ENCODE results near the gene PTPN4. TPM values are rescaled to one million over a fixed set of nuclear protein-coding genes. Genes with fewer than 3 reads are reported as not detected.

The PTPN4 gene
- total and polyA plus RNA-seq, 8 donors: 4.4 to 18.7 (median 13.2) TPM

GRCh38 chr2:119772767-119773166 is 13.0 kb downstream of the PTPN4 start:
- Histone ChIP-seq H3K27me3 (no peaks in the 10 kb centered on the region), H3K4me1 (peaks cover 0 to 12% (median 8%) of the 10 kb centered on the region in 3 donors), H3K36me3 (no peaks in the 10 kb centered on the region), H3K4me3 (no peak overlapping the region), H3K9me3 (no peaks in the 10 kb centered on the region), H3K27ac (no peak overlapping the region)
- FAIRE-seq (no peak), DNase-seq (no peak), ATAC-seq (no peak)
- intact Hi-C loops (cut with DNase I): no loop called here
- WGBS, 2 donors: 97 to 100% methylated on average over 4 of the region's 4 CpGs
- TF ChIP-seq CTCF (IDR thresholded peaks at IDR 0.05): no peak

GRCh38 chr2:119774026-119774425 is 14.3 kb downstream of the PTPN4 start:
- Histone ChIP-seq H3K36me3 (no peaks in the 10 kb centered on the region), H3K27ac (no peak overlapping the region), H3K4me1 (peaks cover 0 to 8% (median 6%) of the 10 kb centered on the region in 3 donors), H3K9me3 (no peaks in the 10 kb centered on the region), H3K27me3 (no peaks in the 10 kb centered on the region), H3K4me3 (no peak overlapping the region)
- ATAC-seq (no peak), FAIRE-seq (no peak), DNase-seq (no peak)
- TF ChIP-seq CTCF (IDR thresholded peaks at IDR 0.05): no peak
- intact Hi-C loops (cut with DNase I): no loop called here

- Histone ChIP-seq H3K9me3 (no peaks in the 10 kb centered on the region), H3K4me1 (peaks cover 0 to 4% (median 0%) of the 10 kb centered on the region in 3 donors), H3K36me3 (no peaks in the 10 kb centered on the region), H3K4me3 (no peak overlapping the region), H3K27ac (no peak overlapping the region), H3K27me3 (no peaks in the 10 kb centered on the region)
- 86% methylated on average over 6 of the region's 6 CpGs for WGBS, 2 donors
- no peak for TF ChIP-seq CTCF (IDR thresholded peaks at IDR 0.05)
- no peak for FAIRE-seq
- no peak for DNase-seq
- intact Hi-C loops (cut with DNase I): no loop called here
- ATAC-seq: no peak
These were observed 15.4 kb downstream of the PTPN4 start for GRCh38 chr2:119775102-119775501.

GRCh38 chr2:119782308-119783027 is 22.7 kb downstream of the PTPN4 start:
- WGBS, 2 donors: 94 to 96% methylated on average over 9 of the region's 9 CpGs

More at GRCh38 chr2:119782308-119783027, 22.7 kb downstream of the PTPN4 start:
- Histone ChIP-seq H3K27me3 (no peaks in the 10 kb centered on the region), H3K4me1 (no peaks in the 10 kb centered on the region), H3K36me3 (no peaks in the 10 kb centered on the region), H3K9me3 (no peaks in the 10 kb centered on the region), H3K27ac (no peak overlapping the region), H3K4me3 (no peak overlapping the region)
- no peak for TF ChIP-seq CTCF (IDR thresholded peaks at IDR 0.05)
- FAIRE-seq (no peak), ATAC-seq (no peak), DNase-seq (no peak)
- intact Hi-C loops (cut with DNase I): no loop called here

All from pancreas (tissue), 10 donors.